Fibroblast of lung (primary cell): Measurements from ENCODE around the gene CCDC174.

Experiments
- CTCF ChIP-seq, 2 donors: IDR thresholded peaks in 1 of 2; conservative IDR thresholded peaks in 1 of 2; 1 replicate in 1 of 2; 2 replicates in 1 of 2; pipeline ENCODE4 v1.5.1; 2011 to 2012; ENCODE audit warnings: low read length in 2 of 2, control low read depth in 1 of 2, inconsistent platforms in 1 of 2, low read depth in 1 of 2, mild to moderate bottlenecking in 1 of 2
- EZH2 ChIP-seq: IDR thresholded peaks from 2 replicates; pipeline ENCODE4 v1.5.1; 2012; ENCODE audit warnings: low read length, control low read depth, mild to moderate bottlenecking; ENCODE audit errors: missing control alignments

- TF ChIP-seq EZH2 (no peak), CTCF (conservative IDR thresholded peaks at IDR 0.05 in 1 of 2, IDR thresholded peaks at IDR 0.05 in 1 of 2; ENCODE audit: low read depth in 1 of 2, low read length in 2 of 2) (no peak)
Observed at GRCh38 chr3:14651440-14652251, at the start of gene CCDC174.
